Measurements from ENCODE around the gene IGFLR1.

DNA sequence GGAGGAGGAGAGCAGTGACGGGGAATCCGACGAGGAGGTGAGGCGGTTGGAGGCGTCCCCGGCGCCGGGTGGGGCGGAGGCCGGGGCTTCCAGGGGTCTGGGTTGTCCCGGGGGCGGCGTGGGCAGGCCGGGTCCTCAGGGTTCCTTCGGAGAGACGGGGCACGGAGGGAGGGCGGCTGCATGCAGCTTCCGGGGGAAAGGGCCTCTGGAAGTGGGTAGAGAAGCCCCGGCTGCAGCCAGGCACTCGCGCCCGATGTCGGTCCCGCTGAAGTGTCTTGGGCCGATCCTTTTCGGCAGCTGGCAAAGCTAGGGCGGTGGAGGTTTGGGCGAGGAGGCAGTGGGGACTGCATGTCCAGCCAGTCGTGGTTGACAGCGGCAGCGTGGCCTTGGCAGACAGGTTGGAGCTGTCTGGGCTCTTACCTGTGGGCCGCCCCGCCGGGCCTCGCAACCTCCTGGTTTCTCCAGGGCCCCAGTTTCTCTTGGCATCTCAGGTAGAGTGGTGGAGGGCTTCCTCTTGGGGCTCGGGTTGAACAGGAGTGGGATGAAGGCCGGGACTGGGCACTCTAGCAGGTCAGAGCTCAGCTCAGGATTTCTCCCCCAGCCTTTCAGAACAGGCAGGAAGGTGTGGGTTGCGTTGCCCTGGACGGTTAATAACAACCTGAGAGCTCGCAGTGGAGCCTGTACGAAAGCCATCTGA is 23.8 kb downstream of the IGFLR1 start:
- TF ChIP-seq, protein P1, sequence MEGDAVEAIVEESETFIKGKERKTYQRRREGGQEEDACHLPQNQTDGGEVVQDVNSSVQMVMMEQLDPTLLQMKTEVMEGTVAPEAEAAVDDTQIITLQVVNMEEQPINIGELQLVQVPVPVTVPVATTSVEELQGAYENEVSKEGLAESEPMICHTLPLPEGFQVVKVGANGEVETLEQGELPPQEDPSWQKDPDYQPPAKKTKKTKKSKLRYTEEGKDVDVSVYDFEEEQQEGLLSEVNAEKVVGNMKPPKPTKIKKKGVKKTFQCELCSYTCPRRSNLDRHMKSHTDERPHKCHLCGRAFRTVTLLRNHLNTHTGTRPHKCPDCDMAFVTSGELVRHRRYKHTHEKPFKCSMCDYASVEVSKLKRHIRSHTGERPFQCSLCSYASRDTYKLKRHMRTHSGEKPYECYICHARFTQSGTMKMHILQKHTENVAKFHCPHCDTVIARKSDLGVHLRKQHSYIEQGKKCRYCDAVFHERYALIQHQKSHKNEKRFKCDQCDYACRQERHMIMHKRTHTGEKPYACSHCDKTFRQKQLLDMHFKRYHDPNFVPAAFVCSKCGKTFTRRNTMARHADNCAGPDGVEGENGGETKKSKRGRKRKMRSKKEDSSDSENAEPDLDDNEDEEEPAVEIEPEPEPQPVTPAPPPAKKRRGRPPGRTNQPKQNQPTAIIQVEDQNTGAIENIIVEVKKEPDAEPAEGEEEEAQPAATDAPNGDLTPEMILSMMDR (IDR thresholded peaks at IDR 0.05): no peak
- TF ChIP-seq POLR2A (IDR thresholded peaks at IDR 0.05): no peak
